ENCODE data around the gene RASSF5. TPM values are rescaled to one million over a fixed set of nuclear protein-coding genes. Genes with fewer than 3 reads are reported as not detected.

The RASSF5 gene
- total RNA-seq, 4 donors from 2014 or later = 6.6 to 23.0 (median 10.5) TPM

- Histone ChIP-seq H3K4me3 (no peak overlapping the region), H3K9me3 (no peaks in the 10 kb centered on the region), H3K27me3 (no peaks in the 10 kb centered on the region), H3K27ac (replicated peaks in 1 of 4) (no peak overlapping the region), H3K36me3 (no peaks in the 10 kb centered on the region), H3K4me1 (peaks cover 0 to 14% (median 11%) of the 10 kb centered on the region in 4 donors)
- intact Hi-C loops (cut with DNase I) = no loop called here
- TF ChIP-seq EP300 (IDR thresholded peaks at IDR 0.05) = no peak
- TF ChIP-seq POLR2AphosphoS5 (IDR thresholded peaks at IDR 0.05) = no peak
- no peak for TF ChIP-seq POLR2A (IDR thresholded peaks at IDR 0.05; ENCODE audit: low read depth)
- TF ChIP-seq, protein P1, sequence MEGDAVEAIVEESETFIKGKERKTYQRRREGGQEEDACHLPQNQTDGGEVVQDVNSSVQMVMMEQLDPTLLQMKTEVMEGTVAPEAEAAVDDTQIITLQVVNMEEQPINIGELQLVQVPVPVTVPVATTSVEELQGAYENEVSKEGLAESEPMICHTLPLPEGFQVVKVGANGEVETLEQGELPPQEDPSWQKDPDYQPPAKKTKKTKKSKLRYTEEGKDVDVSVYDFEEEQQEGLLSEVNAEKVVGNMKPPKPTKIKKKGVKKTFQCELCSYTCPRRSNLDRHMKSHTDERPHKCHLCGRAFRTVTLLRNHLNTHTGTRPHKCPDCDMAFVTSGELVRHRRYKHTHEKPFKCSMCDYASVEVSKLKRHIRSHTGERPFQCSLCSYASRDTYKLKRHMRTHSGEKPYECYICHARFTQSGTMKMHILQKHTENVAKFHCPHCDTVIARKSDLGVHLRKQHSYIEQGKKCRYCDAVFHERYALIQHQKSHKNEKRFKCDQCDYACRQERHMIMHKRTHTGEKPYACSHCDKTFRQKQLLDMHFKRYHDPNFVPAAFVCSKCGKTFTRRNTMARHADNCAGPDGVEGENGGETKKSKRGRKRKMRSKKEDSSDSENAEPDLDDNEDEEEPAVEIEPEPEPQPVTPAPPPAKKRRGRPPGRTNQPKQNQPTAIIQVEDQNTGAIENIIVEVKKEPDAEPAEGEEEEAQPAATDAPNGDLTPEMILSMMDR (IDR thresholded peaks at IDR 0.05) = no peak
- 0% methylated on average over 1 of the region's 1 CpG for WGBS
- DNase-seq (ENCODE audit: extremely low spot score) = no peak
Measured at GRCh38 chr1:206628916-206629315, 121.6 kb downstream of the RASSF5 start.

DNA sequence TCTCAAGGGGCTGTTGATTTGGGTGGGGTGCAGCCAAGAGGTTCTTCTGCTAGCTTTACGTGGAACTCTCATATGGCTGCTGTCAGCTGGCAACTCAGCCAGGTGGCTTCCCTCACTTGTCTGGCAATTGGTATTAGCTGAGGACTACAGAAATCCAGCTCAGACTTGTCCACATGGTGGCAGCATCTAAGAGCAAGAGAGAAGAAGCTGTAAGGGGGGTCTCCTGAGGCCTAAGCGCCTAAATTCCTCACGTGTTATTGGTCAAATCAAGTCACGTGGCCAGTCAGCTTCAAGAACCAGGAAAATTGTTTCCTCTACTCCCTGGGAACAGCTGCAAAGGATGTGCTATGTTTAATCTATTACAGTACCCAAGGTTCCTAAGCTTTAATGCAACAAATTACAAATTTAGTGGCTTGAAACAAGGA lies 123.8 kb downstream of the RASSF5 start:
- DNase-seq (ENCODE audit: extremely low spot score) = no peak
- no peak overlapping the region for H3K4me3 ChIP-seq
- H3K27me3 ChIP-seq = no peaks in the 10 kb centered on the region
- H3K9me3 ChIP-seq = no peaks in the 10 kb centered on the region
- intact Hi-C loops (cut with DNase I) = loop anchor here (5.0 to 10.0 kb wide), 3 partner anchors 96 to 281 kb away; no protein-coding TSS in a partner anchor
- peak overlapping the region in 3 of 4 donors; percentile 16 to 31 (median 19) for H3K27ac ChIP-seq (replicated peaks in 1 of 4)
- 12% methylated on average over 4 of the region's 4 CpGs for WGBS
- TF ChIP-seq POLR2AphosphoS5 (IDR thresholded peaks at IDR 0.05) = peak; percentile 50 to 73
- TF ChIP-seq, protein P1 (IDR thresholded peaks at IDR 0.05) = peak; percentile 42 to 46 (median 43)
- no peak for TF ChIP-seq EP300 (IDR thresholded peaks at IDR 0.05)
- TF ChIP-seq POLR2A (IDR thresholded peaks at IDR 0.05; ENCODE audit: low read depth) = no peak
- H3K4me1 ChIP-seq = peaks cover 8 to 32% (median 26%) of the 10 kb centered on the region in 4 donors
- no peaks in the 10 kb centered on the region for H3K36me3 ChIP-seq

GRCh38 chr1:206633708-206634121 lies 126.4 kb downstream of the RASSF5 start:
- 42% methylated on average over 9 of the region's 9 CpGs for WGBS
- peak overlapping the region in 3 of 4 donors; percentile 42 to 90 (median 90) for H3K27ac ChIP-seq (replicated peaks in 1 of 4)
- intact Hi-C loops (cut with DNase I) = loop anchor here (2.0 to 10.0 kb wide), 4 partner anchors 31 to 279 kb away; no protein-coding TSS in a partner anchor

GRCh38 chr1:206634365-206635079 lies 127.2 kb downstream of the RASSF5 start:
- peak overlapping the region; percentile 66 to 99 (median 86) for H3K4me3 ChIP-seq
- 6% methylated on average over 25 of the region's 26 CpGs for WGBS
- TF ChIP-seq POLR2A (IDR thresholded peaks at IDR 0.05; ENCODE audit: low read depth) (no peak), POLR2AphosphoS5 (IDR thresholded peaks at IDR 0.05) (peak in 1 of 2 donors; percentile 71), EP300 (IDR thresholded peaks at IDR 0.05) (no peak)
- TF ChIP-seq, protein P1 (IDR thresholded peaks at IDR 0.05) = peak; percentile 80 to 90 (median 86)
- peaks cover 20 to 50% (median 42%) of the 10 kb centered on the region in 4 donors for H3K4me1 ChIP-seq
- DNase-seq (ENCODE audit: extremely low spot score) = peak; percentile 97
- H3K27ac ChIP-seq (replicated peaks in 1 of 4) = peak overlapping the region; percentile 76 to 90 (median 86)
- H3K27me3 ChIP-seq = no peaks in the 10 kb centered on the region
- peaks cover 0 to 12% (median 3%) of the 10 kb centered on the region in 4 donors for H3K36me3 ChIP-seq
- intact Hi-C loops (cut with DNase I) = loop anchor here (2.0 to 10.0 kb wide), 4 partner anchors 30 to 278 kb away; no protein-coding TSS in a partner anchor
- H3K9me3 ChIP-seq = no peaks in the 10 kb centered on the region

More at GRCh38 chr1:206633708-206634121, 126.4 kb downstream of the RASSF5 start:
- Histone ChIP-seq H3K9me3 (no peaks in the 10 kb centered on the region), H3K27me3 (no peaks in the 10 kb centered on the region), H3K4me3 (no peak overlapping the region), H3K36me3 (peaks cover 0 to 4% (median 0%) of the 10 kb centered on the region in 4 donors), H3K4me1 (peaks cover 20 to 50% (median 42%) of the 10 kb centered on the region in 4 donors)
- DNase-seq (ENCODE audit: extremely low spot score) = no peak
- TF ChIP-seq POLR2AphosphoS5 (IDR thresholded peaks at IDR 0.05) = peak; percentile 45 to 58
- no peak for TF ChIP-seq POLR2A (IDR thresholded peaks at IDR 0.05; ENCODE audit: low read depth)
